HG03196 (cell line): Measurements from ENCODE around the gene CYP8B1.
"Not testable (repeated sequence)": the region's sequence is repeated elsewhere in the genome, so short reads cannot be mapped to it uniquely, and the experiment has no call there.

ENCODE experiments used
- ATAC-seq: cut with Tn5 transposase; IDR thresholded peaks from one replicate; pipeline ENCODE4 v1.9.1; 2021; ENCODE audit not compliant: unreplicated experiment

CYP8B1 gene

DNA sequence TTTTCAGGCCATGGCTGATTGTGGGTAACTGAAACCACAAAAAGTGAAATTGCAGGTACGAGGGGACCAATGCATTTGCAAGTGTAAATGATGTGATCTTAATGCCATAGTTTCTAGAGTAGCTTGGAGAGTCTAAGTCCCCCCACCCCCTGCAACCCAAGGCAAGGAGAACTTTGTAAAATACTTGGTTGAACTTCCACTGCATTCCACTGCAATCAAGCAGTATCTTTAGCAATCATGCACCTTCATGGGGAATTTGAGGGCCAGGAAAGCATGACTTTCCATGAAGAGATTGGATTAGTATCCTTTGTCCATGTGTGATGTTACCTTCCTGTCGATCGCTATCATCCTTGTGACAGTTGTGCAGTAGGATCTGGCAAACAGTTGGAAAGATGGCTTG, 11.4 kb upstream of the CYP8B1 start:
- ATAC-seq: no peak

DNA sequence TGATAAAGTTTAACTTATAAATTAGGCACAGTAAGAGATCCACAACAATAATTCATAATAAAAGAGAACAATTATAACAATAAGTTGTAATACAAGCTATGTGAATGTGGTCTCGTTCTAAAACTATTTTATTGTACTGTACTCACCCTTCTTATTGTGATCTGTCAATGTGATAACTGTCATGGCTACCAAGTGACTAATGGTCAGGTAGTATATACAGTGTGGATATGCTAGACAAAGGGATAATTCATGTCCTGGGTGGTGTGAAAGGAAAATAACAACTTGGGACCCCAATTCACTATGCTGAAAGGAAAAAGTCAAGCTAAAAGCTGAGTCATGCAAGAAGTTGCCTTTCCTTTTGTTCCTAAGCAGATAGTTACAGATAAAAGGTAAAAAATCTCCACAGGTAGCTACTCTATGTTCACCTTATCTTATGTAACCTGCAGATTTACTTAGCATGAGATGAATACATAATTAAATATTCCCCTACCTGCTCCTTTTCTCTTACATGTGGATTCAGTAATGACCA, 10.7 kb upstream of the CYP8B1 start:
- no peak for ATAC-seq

DNA sequence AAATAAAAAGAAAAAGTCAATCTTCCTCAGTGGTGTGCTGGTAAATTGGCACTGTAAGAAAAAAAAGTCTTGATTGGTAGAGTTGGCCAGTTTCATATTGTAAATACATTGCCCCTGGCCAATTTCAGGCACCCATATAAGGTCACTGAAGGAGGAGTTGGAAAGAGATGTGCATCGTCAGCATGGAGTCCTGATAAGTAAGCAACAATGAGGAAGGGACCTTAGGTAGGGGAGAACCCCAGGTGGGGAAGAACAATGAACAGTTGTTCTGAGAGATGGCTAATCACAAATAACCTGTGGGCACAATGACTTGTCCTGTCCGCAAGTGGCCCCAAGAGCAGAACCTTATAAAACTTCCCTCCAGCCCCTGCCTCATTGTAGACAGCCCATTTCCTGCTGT, 8.6 kb upstream of the CYP8B1 start:
- ATAC-seq: no peak

DNA sequence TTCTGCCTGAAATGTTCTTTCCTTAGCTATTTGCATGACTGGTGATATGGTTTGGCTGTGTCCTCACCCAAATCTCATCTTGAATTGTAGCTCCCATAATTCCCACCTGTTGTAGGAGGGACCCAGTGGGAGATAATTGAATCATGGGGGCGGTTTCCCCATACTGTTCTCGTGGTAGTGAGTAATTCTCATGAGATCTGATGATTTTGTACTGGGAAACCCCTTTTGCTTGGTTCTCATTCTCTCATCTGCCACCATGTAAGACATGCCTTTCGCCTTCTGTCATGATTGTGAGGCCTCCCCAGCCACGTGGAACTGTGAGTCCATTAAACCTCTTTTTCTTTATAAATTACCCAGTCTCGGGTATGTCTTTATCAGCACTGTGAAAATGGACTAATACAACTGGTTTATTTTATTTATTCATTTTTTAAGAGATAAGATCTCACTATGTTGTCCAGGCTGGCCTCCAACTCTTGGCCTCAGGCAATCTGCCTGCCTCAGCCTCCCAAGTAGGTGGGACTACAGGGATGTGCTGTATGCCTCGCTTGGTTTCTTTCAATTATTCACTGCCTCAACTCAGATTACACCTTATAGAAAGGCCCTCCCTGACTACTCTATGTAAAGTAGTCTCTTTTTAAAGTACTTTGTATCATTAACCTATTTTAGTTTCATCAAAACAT, 7.7 kb upstream of the CYP8B1 start:
- ATAC-seq: not testable (repeated sequence)

DNA sequence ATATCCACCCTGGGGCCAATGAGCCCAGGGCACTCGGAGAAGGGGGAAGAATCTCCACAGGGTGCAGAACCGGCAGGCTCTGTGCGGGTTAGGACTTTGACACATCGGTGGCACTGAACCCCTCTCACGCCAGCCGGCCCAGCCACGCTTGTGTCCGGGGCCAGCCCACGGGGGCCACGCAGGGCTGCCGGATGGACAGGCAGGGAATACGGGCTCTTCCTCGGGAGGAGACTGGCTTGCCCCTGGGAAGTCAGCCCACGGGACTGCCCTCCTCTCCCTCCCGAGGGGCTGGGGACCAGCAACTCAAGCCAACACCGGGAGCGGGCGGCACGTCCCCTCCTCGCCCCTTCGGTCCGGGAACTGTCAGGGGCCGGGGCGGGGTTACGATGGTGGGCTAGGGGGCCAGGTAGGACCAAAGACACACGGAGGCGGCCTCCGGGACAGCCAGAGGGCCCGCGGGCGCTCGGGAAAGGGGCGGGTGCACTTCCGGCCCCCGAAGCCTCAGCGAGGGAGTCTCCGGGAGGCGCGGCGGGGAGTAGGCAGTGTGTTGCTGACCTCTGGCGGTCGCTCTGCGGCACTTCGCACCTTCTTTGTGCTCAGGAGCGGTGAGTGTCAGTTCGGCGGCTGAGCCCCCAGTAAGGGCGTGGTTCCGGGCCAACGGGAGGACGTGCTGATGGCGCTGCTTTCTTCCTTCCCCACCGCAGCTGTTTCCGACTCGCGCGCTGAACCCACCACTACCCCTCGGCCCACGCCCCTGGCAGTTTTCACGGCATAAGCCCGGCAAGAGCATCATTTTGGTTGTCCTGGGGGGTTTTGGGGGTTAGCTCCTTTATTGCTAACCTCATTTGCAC, 5.1 kb upstream of the CYP8B1 start:
- peak; percentile 95 for ATAC-seq

DNA sequence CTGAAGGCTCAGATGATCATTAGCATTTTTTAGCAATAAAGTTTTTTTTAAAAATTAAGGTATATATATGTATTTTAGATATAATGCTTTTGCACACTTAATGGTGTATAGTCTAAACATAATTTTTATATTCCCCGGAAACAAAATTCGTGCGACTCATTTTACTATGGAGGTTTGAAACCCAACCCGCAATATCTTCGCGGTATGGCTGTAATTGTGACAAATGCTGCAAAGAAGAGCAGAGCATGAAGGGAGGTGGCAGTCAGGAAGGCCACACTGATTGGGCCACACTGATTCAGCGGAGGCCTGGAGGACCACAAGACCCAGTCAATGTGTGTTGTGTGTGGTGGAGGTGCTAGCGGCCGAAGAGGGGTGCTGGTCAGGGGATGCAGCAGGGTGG, 4.5 kb upstream of the CYP8B1 start:
- ATAC-seq: no peak

DNA sequence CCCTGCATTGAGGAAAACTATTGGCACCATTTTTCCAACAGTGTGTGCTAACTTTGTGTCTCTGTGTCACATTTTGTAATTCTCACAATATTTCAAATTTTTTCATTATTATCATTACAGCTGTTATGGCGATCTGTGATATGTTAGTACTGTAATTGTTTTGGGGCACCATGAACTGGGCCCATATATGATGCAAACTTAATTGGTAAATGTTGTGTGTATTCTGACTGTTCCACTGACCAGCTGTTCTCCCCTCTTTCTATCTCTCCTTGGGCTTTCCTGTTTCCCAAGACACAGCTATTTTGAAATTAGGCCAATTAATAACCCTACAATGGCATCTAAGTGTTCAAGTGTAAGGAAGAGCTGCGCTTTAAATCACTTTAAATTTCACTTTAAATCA, 2.2 kb upstream of the CYP8B1 start:
- ATAC-seq: no peak

DNA sequence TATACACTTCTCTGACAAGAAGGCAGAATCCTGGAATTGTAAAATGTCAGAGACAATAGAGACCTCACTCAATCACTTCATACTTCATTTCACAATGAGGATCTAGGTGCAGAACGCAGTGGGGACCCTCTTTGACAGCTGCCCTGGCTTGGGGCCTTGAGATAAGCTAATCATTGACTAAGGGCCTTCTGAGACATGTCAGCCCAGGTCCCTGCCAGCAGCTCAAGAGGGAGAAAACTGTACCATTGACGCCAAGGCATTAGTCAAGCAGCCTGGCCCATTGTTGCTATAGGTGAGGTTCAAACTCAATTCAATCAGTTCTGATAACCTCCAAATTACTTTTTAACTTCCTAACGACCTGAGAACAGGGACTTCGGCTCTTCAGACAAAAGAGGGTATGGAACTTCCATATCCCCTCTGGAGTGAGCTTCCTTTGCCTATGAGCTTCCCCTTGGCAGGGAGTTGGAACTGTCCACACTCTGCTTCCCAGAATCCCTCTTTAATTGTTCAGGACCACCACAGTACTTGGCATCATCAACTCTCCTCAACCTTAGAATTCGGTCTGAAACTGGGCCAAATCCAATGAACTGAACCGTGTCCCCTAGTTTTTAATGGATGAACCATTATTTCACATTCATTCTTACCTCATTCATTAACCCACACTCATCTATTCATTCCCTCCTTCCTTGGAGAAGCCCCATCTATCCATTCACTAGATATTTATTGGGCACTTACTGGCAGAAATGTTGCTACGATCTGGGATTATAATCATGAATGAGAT, 1.5 kb upstream of the CYP8B1 start:
- no peak for ATAC-seq

DNA sequence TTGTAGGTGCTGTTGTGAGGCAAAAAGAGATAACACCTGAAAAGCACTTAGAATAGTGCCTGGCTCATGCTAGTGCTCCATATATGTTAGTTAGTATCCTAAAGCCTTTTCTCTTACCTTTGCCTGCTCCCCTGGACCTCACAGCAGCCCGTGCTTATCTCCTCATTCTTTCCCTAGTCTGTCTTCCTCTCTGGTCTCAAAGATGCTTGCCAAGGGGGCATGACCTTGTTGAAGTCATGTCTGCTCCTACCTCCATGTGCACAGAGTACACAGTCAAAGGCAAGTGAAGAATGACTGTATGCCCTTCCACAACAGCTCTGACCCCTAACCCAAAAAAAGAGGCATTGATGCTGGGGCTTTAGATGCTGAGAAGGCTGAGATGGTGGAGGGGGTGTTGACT, 722 bp upstream of the CYP8B1 start:
- no peak for ATAC-seq

DNA sequence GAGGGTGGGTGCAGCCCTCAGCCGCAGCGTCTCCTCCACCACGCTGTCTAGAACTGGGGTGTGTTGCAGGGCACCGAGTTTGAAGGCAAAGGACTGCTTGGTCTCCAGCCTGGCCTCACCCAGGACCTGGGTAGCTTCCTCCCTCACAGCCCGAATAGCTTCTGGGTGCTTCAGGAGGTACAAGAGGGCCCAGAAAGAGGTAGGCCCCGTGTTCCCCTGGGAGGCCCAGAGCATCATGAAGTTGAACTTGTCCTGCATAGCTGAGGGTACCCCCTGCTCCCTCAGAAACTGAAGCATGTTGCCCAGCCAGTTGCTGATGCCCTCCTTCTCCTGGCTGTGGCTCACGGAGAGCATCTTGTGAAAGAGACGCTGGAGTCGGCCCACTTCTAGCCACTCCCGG, 930 bp downstream of the CYP8B1 start:
- no peak for ATAC-seq

DNA sequence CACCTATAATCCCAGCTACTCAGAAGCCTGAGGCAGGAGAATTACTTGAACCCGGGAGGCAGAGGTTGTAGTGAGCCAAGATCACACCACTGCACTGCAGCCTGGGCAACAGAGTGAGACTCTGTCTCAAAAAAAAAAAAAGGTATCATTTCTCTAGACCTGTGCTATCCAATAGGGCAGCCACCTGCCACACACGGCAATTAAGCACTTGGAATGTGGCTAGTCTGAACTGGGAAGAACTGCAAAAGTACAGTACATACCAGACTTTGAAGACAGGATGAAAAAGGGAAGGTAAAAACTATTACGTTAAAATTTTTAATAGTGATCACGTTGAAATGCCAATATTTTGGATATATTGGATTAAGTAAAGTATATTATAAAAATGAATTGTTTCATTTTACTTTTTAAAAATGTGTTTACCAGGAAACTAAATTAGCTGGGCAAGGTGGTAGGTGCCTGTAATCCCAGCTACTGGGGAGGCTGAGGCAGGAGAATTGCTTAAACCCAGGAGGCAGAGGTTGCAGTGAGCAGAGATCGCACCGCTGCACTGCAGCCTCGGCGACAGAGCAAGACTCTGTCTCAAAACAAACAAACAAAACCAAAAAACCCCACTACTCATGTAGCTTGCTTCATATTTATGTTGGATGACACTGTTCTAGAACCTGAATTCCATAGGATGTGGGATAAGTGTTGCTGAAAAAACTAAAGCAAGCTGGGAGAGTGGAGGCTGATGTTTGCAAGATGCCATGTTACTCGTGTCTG, 2.3 kb downstream of the CYP8B1 start:
- no peak for ATAC-seq

DNA sequence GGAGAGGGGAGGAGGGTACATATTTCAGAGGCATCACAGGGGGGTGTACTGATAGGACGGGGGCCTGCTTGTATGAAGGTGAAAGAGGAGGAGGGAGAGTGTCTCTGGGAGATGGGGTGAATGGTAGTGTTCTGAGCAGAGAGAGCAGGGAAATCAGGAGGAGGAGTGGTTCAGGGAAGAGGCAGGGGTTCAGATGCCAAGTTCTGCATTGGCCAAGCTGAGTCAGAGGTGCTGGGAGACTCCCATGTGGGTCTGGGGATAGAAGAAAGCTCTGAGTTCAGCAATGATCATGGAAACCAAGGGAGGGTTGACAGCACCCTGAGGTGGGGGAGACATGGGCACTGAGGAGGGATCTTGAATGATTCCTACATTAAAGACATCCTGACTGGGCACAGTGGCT, 3.0 kb downstream of the CYP8B1 start:
- no peak for ATAC-seq

DNA sequence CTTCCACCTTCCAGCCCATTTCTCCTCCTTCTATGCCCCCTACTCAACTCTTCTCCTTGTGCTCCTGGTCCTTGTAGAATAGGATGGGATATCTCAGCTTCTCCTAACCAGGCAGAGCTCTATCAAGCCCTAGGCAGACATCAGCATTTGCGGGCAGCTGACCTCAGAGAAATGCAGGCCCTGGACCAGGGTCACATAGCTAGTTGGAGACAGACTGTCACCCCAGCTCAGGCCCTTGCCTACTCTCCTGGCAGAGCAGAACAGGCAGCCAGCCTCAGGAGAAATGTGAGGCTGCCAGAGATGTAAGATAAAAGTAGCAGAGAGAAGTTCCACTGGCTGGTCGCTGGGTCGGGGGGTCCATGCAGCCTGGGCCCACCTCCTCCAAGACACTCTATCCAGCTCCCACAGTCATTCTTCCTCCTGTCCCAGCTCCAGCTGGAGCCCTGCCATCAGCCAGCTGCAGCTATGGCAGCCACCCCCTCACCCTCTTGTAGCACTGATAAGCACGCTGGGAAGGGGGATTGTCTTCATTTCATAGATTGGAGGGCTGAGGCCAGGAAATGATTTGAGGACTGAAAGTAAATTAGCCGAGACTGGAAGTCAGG, 4.0 kb downstream of the CYP8B1 start:
- ATAC-seq: no peak

DNA sequence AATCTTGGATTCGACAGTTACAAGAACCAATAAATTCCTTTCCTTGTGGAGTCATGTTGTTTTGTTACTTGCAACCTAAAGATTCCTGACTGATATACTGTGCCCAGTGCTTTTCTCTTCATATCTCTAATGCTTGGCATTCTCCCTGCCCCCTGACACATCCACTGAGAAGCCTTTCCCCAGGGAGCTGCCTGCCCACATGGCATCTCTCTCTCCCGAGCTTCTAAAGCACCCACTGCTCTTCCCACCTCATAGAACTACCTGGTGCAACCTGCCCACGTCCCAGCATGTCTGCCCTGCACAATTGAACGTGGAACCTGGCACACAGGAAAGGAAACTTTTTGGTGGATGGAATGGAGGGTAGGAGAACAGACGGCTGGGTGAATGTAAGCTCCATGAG, 6.8 kb downstream of the CYP8B1 start:
- ATAC-seq: no peak

DNA sequence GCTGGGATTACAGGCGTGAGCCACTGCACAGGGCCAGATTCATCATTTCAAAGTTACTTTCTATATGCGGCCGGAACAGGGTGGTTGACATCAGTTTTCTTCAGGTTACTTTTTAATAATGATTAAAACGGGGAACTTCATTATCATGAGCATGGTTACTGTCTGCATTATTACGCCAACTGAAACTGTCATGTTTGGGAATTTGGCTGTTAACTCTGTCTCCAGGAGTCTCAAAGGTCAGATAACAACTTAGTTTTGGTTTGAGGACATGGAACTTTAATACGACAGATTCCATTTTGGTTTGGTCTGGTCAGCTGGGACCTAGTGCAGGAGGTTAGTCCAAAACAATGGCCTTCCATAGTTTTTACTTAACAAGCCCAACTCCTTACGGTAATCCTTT, 8.5 kb downstream of the CYP8B1 start:
- no peak for ATAC-seq

DNA sequence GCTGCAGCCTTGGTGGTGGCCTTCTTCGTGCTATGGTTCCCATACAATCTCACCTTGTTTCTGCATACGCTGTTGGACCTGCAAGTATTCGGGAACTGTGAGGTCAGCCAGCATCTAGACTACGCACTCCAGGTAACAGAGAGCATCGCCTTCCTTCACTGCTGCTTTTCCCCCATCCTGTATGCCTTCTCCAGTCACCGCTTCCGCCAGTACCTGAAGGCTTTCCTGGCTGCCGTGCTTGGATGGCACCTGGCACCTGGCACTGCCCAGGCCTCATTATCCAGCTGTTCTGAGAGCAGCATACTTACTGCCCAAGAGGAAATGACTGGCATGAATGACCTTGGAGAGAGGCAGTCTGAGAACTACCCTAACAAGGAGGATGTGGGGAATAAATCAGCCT, 10.4 kb downstream of the CYP8B1 start:
- no peak for ATAC-seq

DNA sequence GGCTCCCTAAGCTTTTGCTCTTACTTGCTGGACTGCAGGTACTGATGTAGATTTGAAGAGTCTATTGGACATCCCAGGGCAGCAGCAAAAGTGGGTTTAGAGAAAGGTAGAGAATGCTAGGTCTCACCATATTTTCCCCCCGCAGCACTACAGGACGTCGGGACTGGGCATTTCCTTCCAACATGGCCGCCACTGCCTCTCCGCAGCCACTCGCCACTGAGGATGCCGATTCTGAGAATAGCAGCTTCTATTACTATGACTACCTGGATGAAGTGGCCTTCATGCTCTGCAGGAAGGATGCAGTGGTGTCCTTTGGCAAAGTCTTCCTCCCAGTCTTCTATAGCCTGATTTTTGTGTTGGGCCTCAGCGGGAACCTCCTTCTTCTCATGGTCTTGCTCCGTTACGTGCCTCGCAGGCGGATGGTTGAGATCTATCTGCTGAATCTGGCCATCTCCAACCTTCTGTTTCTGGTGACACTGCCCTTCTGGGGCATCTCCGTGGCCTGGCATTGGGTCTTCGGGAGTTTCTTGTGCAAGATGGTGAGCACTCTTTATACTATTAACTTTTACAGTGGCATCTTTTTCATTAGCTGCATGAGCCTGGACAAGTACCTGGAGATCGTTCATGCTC, 11.2 kb downstream of the CYP8B1 start:
- ATAC-seq: no peak

DNA sequence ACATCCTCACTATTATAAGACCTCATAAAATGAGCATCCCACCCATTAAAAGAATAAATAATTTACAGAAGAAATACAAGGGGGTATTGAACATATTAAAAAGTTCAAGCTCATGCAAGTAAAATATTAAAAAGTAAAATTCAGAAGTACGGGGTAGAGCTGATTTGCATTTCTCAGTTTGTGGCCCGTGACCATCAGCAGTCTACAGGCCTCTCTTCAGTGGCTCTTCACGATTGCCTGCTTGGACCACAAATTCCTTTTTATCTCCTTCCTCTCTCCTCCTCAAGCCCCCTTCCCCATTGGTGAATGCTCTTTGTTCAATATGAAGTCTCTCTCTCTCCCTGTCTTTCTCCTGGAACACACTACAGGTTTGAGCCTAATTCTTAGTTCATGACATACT, 19.1 kb downstream of the CYP8B1 start:
- ATAC-seq: no peak

DNA sequence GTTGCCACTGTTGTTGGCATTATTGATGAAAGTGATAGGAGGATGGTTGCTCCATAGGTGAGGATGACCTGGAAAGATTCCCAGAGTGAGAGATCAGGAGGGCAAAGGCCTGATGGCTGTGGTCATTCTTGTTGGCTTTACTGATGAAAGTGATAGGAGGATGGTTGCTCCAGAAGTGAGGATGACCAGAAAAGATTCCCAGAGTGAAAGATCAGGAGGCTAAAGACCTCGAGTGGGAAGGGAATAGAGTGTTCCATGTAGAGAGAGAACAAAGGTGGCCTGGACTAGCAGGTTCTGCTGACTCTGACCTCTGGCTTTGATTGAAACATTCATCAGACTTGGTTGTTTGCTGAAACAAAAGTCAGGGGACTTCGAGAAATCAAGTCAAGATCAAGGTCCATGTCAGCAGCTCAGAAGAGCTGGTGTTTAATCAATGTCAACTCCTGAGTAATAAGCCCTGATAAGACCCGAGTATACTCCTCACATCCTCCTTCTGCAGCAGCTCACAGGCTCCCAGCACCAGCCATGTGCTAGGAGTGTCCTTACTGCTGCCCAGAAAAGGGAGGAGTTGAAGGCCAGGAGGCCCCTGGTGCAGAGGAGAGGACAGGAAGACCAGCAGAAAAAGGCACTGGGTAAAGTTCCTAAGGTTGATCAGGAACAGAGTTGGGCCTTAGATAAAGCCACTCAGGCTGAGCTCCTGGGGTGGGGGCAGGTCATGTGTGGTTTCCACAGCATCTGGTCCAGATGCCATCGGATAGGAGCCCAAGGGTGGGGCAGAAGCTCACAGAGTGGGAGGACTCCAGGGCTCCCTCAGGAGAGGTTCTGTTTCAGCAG, 19.9 kb downstream of the CYP8B1 start:
- no peak for ATAC-seq
